ENCODE results near the gene ITPKB.
"Not testable (repeated sequence)": the region's sequence is repeated elsewhere in the genome, so short reads cannot be mapped to it uniquely, and the experiment has no call there.

The ITPKB gene

GRCh38 chr1:226730071-226730470, 9.0 kb downstream of the ITPKB start:
- DNase-seq: no peak

GRCh38 chr1:226728448-226728847, 10.6 kb downstream of the ITPKB start:
- no peak for DNase-seq

- DNase-seq: peak; percentile 22
These were observed 13.2 kb downstream of the ITPKB start for GRCh38 chr1:226725897-226726267.

- peak; percentile 98 for DNase-seq
These were observed 15.2 kb downstream of the ITPKB start for GRCh38 chr1:226723657-226724532.

- peak; percentile 86 for DNase-seq
These were observed 16.0 kb downstream of the ITPKB start for GRCh38 chr1:226722901-226723656.

- peak; percentile 97 for DNase-seq
These were observed 16.7 kb downstream of the ITPKB start for GRCh38 chr1:226722240-226722900.

GRCh38 chr1:226720574-226720973, 18.5 kb downstream of the ITPKB start:
- not testable (repeated sequence) for DNase-seq

GRCh38 chr1:226719596-226720387, 19.3 kb downstream of the ITPKB start:
- DNase-seq: peak; percentile 53

GRCh38 chr1:226717256-226717909, 21.7 kb downstream of the ITPKB start:
- DNase-seq: no peak

GRCh38 chr1:226716577-226716976, 22.5 kb downstream of the ITPKB start:
- DNase-seq: no peak

- DNase-seq: no peak
These were observed 24.9 kb downstream of the ITPKB start for GRCh38 chr1:226714148-226714547.

GRCh38 chr1:226712742-226713419, 26.2 kb downstream of the ITPKB start:
- DNase-seq: no peak

GRCh38 chr1:226711976-226712741, 26.9 kb downstream of the ITPKB start:
- DNase-seq: no peak

GRCh38 chr1:226710501-226710900, 28.6 kb downstream of the ITPKB start:
- DNase-seq: no peak

- DNase-seq: no peak
These were observed 29.1 kb downstream of the ITPKB start for GRCh38 chr1:226709953-226710352.

- DNase-seq: peak; percentile 92
These were observed 30.1 kb downstream of the ITPKB start for GRCh38 chr1:226708967-226709396.

- peak; percentile 96 for DNase-seq
These were observed 30.7 kb downstream of the ITPKB start for GRCh38 chr1:226708342-226708780.

- peak; percentile 99 for DNase-seq
These were observed 32.4 kb downstream of the ITPKB start for GRCh38 chr1:226706684-226707083.

GRCh38 chr1:226704169-226704937, 34.7 kb downstream of the ITPKB start:
- no peak for DNase-seq
